ENCODE data around the gene CCBE1.

- TF ChIP-seq POLR2AphosphoS5 (IDR thresholded peaks at IDR 0.05; ENCODE audit: low read depth) (no peak), CTCF (IDR thresholded peaks at IDR 0.05; ENCODE audit: insufficient read depth, low read length) (no peak), REST (IDR thresholded peaks at IDR 0.05; ENCODE audit: insufficient replicate concordance, low read depth) (no peak), GABPA (IDR thresholded peaks at IDR 0.05; ENCODE audit: low read depth) (no peak)
Measured at GRCh38 chr18:59633317-59633716, 63.9 kb downstream of the CCBE1 start.

Data from HL-60 (cell line).